Measurements from ENCODE around the gene SPSB1.
A peak's percentile ranks its signal among the peaks of the same experiment; 100 is the strongest.

Gene SPSB1

GRCh38 chr1:9369964-9370788, 77.5 kb downstream of the SPSB1 start:
- no peaks in the 10 kb centered on the region for H3K4me1 ChIP-seq (ENCODE audit: control insufficient read depth, insufficient read depth, low read length)
- CTCF ChIA-PET: no interaction called here
- POLR2A ChIA-PET: no interaction called here
- H3K27ac ChIP-seq (ENCODE audit: extremely low read depth, low read depth, low read length): no peak overlapping the region
- no peaks in the 10 kb centered on the region for H3K9me3 ChIP-seq (ENCODE audit: control insufficient read depth, insufficient read depth, low read depth, low read length)
- no peak for TF ChIP-seq ZNF2 (tag by site-specific recombination; IDR thresholded peaks at IDR 0.05)
- no peak for TF ChIP-seq ZNF174 (tag by site-specific recombination; IDR thresholded peaks at IDR 0.05)
- TF ChIP-seq SALL2 (tag by site-specific recombination; IDR thresholded peaks at IDR 0.05; ENCODE audit: borderline replicate concordance): no peak
- peak; percentile 65 for TF ChIP-seq ZBTB20 (tag by site-specific recombination; IDR thresholded peaks at IDR 0.05)
- no peak for TF ChIP-seq ZNF416 (tag by site-specific recombination; IDR thresholded peaks at IDR 0.05)
- no peaks in the 10 kb centered on the region for H3K36me3 ChIP-seq (ENCODE audit: control insufficient read depth in 2 of 2, insufficient read depth in 1 of 2, low read length in 2 of 2)
- H3K4me3 ChIP-seq (ENCODE audit: low read depth, low read length): no peak overlapping the region

DNA sequence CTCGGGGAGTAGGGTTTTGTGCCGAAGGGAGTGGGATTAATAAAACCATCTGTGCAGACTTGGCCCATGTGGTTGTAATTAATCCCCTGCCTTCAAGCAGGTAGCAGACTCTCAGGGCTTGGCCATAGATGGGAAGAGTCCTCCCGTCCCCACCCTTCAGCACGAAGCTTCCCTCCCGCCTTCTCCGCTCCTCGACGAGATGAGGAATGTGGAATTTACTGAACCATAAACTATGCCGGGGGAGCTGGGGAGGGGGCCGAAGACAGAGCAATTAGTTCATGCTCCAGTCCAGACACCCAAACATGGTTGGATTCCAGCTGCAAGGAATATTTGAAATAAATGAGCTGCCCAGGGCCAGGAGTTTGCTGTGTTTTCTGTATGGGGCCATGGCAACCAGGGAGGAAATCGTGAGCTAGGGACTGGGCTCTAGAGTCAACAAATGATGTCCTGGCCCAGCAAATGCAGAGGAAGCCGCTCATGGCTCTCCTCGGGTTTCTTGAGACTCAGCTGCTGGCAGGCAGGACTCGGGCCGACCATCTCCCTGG, 78.8 kb downstream of the SPSB1 start:
- POLR2A ChIA-PET: no interaction called here
- H3K4me3 ChIP-seq (ENCODE audit: low read depth, low read length): no peak overlapping the region
- no peaks in the 10 kb centered on the region for H3K9me3 ChIP-seq (ENCODE audit: control insufficient read depth, insufficient read depth, low read depth, low read length)
- no peak overlapping the region for H3K27ac ChIP-seq (ENCODE audit: extremely low read depth, low read depth, low read length)
- TF ChIP-seq WT1 (tag by site-specific recombination; IDR thresholded peaks at IDR 0.05): peak; percentile 51
- TF ChIP-seq ZNF362 (tag by site-specific recombination; IDR thresholded peaks at IDR 0.05): no peak
- no peak for TF ChIP-seq KLF8 (tag by site-specific recombination; IDR thresholded peaks at IDR 0.05)
- H3K36me3 ChIP-seq (ENCODE audit: control insufficient read depth in 2 of 2, insufficient read depth in 1 of 2, low read length in 2 of 2): no peaks in the 10 kb centered on the region
- no peaks in the 10 kb centered on the region for H3K4me1 ChIP-seq (ENCODE audit: control insufficient read depth, insufficient read depth, low read length)
- CTCF ChIA-PET: interaction anchor here (0.6 kb wide), 1 partner anchor 278 kb away, joined by 3 read pairs; no protein-coding TSS in a partner anchor

GRCh38 chr1:9371951-9372350, 79.3 kb downstream of the SPSB1 start:
- POLR2A ChIA-PET: no interaction called here
- Histone ChIP-seq H3K36me3 (ENCODE audit: control insufficient read depth in 2 of 2, insufficient read depth in 1 of 2, low read length in 2 of 2) (no peaks in the 10 kb centered on the region), H3K4me1 (ENCODE audit: control insufficient read depth, insufficient read depth, low read length) (no peaks in the 10 kb centered on the region), H3K4me3 (ENCODE audit: low read depth, low read length) (no peak overlapping the region), H3K9me3 (ENCODE audit: control insufficient read depth, insufficient read depth, low read depth, low read length) (no peaks in the 10 kb centered on the region), H3K27ac (ENCODE audit: extremely low read depth, low read depth, low read length) (no peak overlapping the region)
- CTCF ChIA-PET: interaction anchor here (0.6 kb wide), 1 partner anchor 278 kb away, joined by 3 read pairs; no protein-coding TSS in a partner anchor
- TF ChIP-seq ZBTB11 (tag by site-specific recombination; conservative IDR thresholded peaks at IDR 0.05; ENCODE audit: low read depth): no peak
- TF ChIP-seq ZBTB1 (tag by site-specific recombination; IDR thresholded peaks at IDR 0.05): no peak

DNA sequence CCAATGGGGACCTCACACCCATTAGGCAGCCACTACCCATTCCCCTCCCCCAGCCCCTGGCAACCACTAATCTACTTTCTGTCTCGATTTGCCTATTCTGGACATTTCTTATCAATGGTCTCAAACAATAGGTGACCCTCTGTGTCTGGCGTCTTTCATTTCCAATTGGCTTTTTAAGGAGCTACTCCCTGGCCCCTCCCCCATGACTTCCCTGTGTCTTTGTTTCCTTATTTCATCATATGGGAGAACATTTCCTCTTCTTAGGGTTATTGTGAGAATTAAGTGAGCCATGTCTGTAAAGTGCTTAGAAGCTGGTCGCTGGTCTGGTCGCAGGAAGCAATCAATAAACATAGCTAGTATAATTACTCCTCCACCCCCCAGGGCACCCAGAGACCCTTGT, 80.9 kb downstream of the SPSB1 start:
- ChIA-PET POLR2A (no interaction called here), CTCF (interaction anchor here (0.5 to 1.3 kb wide), 4 partner anchors 78 to 90 kb away, joined by 3 to 4 read pairs (median 3); no protein-coding TSS in a partner anchor)
- no peaks in the 10 kb centered on the region for H3K36me3 ChIP-seq (ENCODE audit: control insufficient read depth in 2 of 2, insufficient read depth in 1 of 2, low read length in 2 of 2)
- H3K27ac ChIP-seq (ENCODE audit: extremely low read depth, low read depth, low read length): no peak overlapping the region
- no peak overlapping the region for H3K4me3 ChIP-seq (ENCODE audit: low read depth, low read length)
- no peaks in the 10 kb centered on the region for H3K9me3 ChIP-seq (ENCODE audit: control insufficient read depth, insufficient read depth, low read depth, low read length)
- H3K4me1 ChIP-seq (ENCODE audit: control insufficient read depth, insufficient read depth, low read length): no peaks in the 10 kb centered on the region
- TF ChIP-seq GLIS2 (tag by site-specific recombination; IDR thresholded peaks at IDR 0.05) (no peak), ZNF596 (tag by site-specific recombination; IDR thresholded peaks at IDR 0.05) (no peak), BCL6B (tag by site-specific recombination; IDR thresholded peaks at IDR 0.05) (no peak), MYNN (tag by site-specific recombination; IDR thresholded peaks at IDR 0.05; ENCODE audit: borderline replicate concordance) (no peak), ZFP37 (tag by site-specific recombination; IDR thresholded peaks at IDR 0.05) (no peak), OVOL3 (tag by site-specific recombination; IDR thresholded peaks at IDR 0.05) (no peak), ZNF133 (tag by site-specific recombination; IDR thresholded peaks at IDR 0.05) (no peak), ZNF433 (tag by site-specific recombination; IDR thresholded peaks at IDR 0.05; ENCODE audit: low read depth) (no peak), MEIS1 (CRISPR knock-in tag; IDR thresholded peaks at IDR 0.05; ENCODE audit: borderline replicate concordance) (no peak)
